A549 (cell line): ENCODE data around the gene SELENOP. TPM values are rescaled to one million over a fixed set of nuclear protein-coding genes. Genes with fewer than 3 reads are reported as not detected.

ENCODE experiments used
- ATAC-seq, 2 experiments: fragments of 200-7000 bp in 1 of 2; fragments of >200 bp in 1 of 2; cut with Nextera tagmentation in 1 of 2; cut with Tn5 transposase in 1 of 2; 3 replicates each; pipeline versions ENCODE4 v1.8.0 to v1.9.1; 2018 to 2020; ENCODE audit warnings: mild to moderate bottlenecking in 1 of 2, moderate library complexity in 1 of 2
- CTCF ChIA-PET: fragments of 300-600 bp; sonication (Branson Sonifier 250); formaldehyde crosslinking; extraction: SDS; loops from one replicate; lab custom pipeline; 2021; ENCODE audit warnings: antibody characterized with exemption, inconsistent platforms; lab: Yijun Ruan, JAX
- POLR2A ChIA-PET: fragments of 350-600 bp; formaldehyde crosslinking; extraction: SDS; loops from one replicate; lab custom pipeline; 2021; ENCODE audit warnings: antibody characterized with exemption, inconsistent platforms; lab: Yijun Ruan, JAX
- DNase-seq, 2 experiments: peaks; one replicate each; pipeline versions ENCODE4 v3.0.0 to v3.0.0-alpha.2; 2011 to 2016; ENCODE audit warnings: low read depth in 1 of 2, low spot score in 1 of 2
- FAIRE-seq: peaks from 2 replicates; lab custom pipeline; 2011; peaks lifted over from hg19 to GRCh38; lab: Jason Lieb, UNC
- H3K27ac ChIP-seq, 2 experiments: fragments of >200 bp; sonication (Bioruptor Twin); formaldehyde crosslinking; 3 replicates each; pipeline ENCODE4 v1.5.1; 2016 to 2017
- H3K4me1 ChIP-seq: fragments of >200 bp; sonication (Bioruptor Twin); formaldehyde crosslinking; 3 replicates; pipeline ENCODE4 v1.6.1; 2016
- H3K4me2 ChIP-seq: fragments of >200 bp; sonication (Bioruptor Twin); formaldehyde crosslinking; 3 replicates; pipeline ENCODE4 v1.6.1; 2016
- H3K4me3 ChIP-seq: fragments of >200 bp; sonication (Bioruptor Twin); formaldehyde crosslinking; 3 replicates; pipeline ENCODE4 v1.5.1; 2016
- H3K9me3 ChIP-seq: fragments of >200 bp; sonication (Bioruptor Twin); formaldehyde crosslinking; 3 replicates; pipeline ENCODE4 v1.6.1; 2016
- CBX8 ChIP-seq: fragments of 200-600 bp; sonication (generic); IDR thresholded peaks from 2 replicates; pipeline ENCODE4 v1.6.1; 2016
- EHF ChIP-seq: fragments of 250-450 bp; sonication (Bioruptor Pico); IDR thresholded peaks from 2 replicates; pipeline ENCODE4 v1.5.0; 2020; ENCODE audit warnings: mild to moderate bottlenecking
- EHMT2 ChIP-seq: fragments of 200-600 bp; sonication (generic); IDR thresholded peaks from 2 replicates; pipeline ENCODE4 v1.6.1; 2016; ENCODE audit warnings: antibody characterized with exemption, low read depth, mild to moderate bottlenecking, moderate library complexity
- ELK1 ChIP-seq: fragments of 150-350 bp; IDR thresholded peaks from 2 replicates; pipeline ENCODE4 v1.6.1; 2014; ENCODE audit warnings: low read depth, mild to moderate bottlenecking, low read length
- EP300 ChIP-seq, 2 experiments: fragments of >200 bp; sonication (Bioruptor Twin); formaldehyde crosslinking; IDR thresholded peaks; 2 replicates in 1 of 2; 3 replicates in 1 of 2; pipeline ENCODE4 v1.6.1; 2016 to 2017
- ESRRA ChIP-seq: fragments of 150-350 bp; IDR thresholded peaks from 2 replicates; pipeline ENCODE4 v1.6.1; 2014; ENCODE audit warnings: mild to moderate bottlenecking, low read length, borderline replicate concordance
- FOXS1 ChIP-seq: fragments of 250-450 bp; sonication (Bioruptor Pico); IDR thresholded peaks from 2 replicates; pipeline ENCODE4 v1.5.0; 2020; ENCODE audit warnings: mild to moderate bottlenecking, moderate library complexity
- HES2 ChIP-seq: fragments of >200 bp; sonication (Bioruptor Twin); formaldehyde crosslinking; IDR thresholded peaks from 2 replicates; pipeline ENCODE4 v1.6.1; 2016
- HEYL ChIP-seq: fragments of 250-450 bp; sonication (Bioruptor Pico); IDR thresholded peaks from 2 replicates; pipeline ENCODE4 v1.8.0; 2021; ENCODE audit warnings: mild to moderate bottlenecking, moderate library complexity
- HMGXB4 ChIP-seq: fragments of 250-450 bp; sonication (Bioruptor Pico); IDR thresholded peaks from 2 replicates; pipeline ENCODE4 v1.5.0; 2021; ENCODE audit warnings: mild to moderate bottlenecking, moderate library complexity, borderline replicate concordance
- HOXA7 ChIP-seq: fragments of 250-450 bp; sonication (Bioruptor Pico); IDR thresholded peaks from 2 replicates; pipeline ENCODE4 v1.5.0; 2020; ENCODE audit warnings: mild to moderate bottlenecking, moderate library complexity
- HOXB5 ChIP-seq: fragments of 250-450 bp; sonication (Bioruptor Pico); IDR thresholded peaks from 2 replicates; pipeline ENCODE4 v1.5.0; 2020; ENCODE audit warnings: mild to moderate bottlenecking, moderate library complexity
- JUN ChIP-seq, 2 experiments: fragments of >200 bp; sonication (Bioruptor Twin); formaldehyde crosslinking; IDR thresholded peaks; 2 replicates in 1 of 2; 3 replicates in 1 of 2; pipeline ENCODE4 v1.6.1; 2016 to 2017
- KDM1A ChIP-seq: fragments of 200-600 bp; sonication (generic); IDR thresholded peaks from 2 replicates; pipeline ENCODE4 v1.6.1; 2016; ENCODE audit warnings: low read depth, mild to moderate bottlenecking
- NFE2L2 ChIP-seq: fragments of 150-350 bp; conservative IDR thresholded peaks from 2 replicates; pipeline ENCODE4 v1.6.1; 2014; ENCODE audit warnings: low read length
- NR3C1 ChIP-seq: fragments of >200 bp; sonication (Bioruptor Twin); formaldehyde crosslinking; IDR thresholded peaks from 3 replicates; pipeline ENCODE4 v1.6.1; 2017
- PBX3 ChIP-seq: IDR thresholded peaks from 2 replicates; pipeline ENCODE4 v1.6.1; 2012
- PHF8 ChIP-seq: fragments of 200-600 bp; sonication (generic); IDR thresholded peaks from 2 replicates; pipeline ENCODE4 v1.6.1; 2016; ENCODE audit warnings: low read depth, mild to moderate bottlenecking, antibody characterized with exemption, moderate library complexity, borderline replicate concordance
- USF2 ChIP-seq: fragments of 450-650 bp; IDR thresholded peaks from 2 replicates; pipeline ENCODE4 v1.6.1; 2014; ENCODE audit warnings: antibody characterized with exemption
- ZFP36 ChIP-seq: fragments of 450-650 bp; IDR thresholded peaks from 2 replicates; pipeline ENCODE4 v1.6.1; 2014; ENCODE audit warnings: borderline replicate concordance; ENCODE audit not compliant: partially characterized antibody
- ZSCAN20 ChIP-seq: fragments of 250-450 bp; sonication (Bioruptor Pico); IDR thresholded peaks from 2 replicates; pipeline ENCODE4 v1.8.0; 2022; ENCODE audit warnings: mild to moderate bottlenecking, moderate library complexity
- WGBS: methylation state at CpG from one replicate; pipeline ENCODE4 v1.1.6; 2017; ENCODE audit errors: missing lambda C conversion rate; 5-methylcytosine and 5-hydroxymethylcytosine counted together
- polyA plus RNA-seq, 4 experiments: library from polyadenylated mRNA; depleted of rRNA in 3 of 4; stranded (reverse); fragments of >200 nt; fragmentation: RNase III in 1 of 4; extraction: RNeasy Plus Mini Kit Qiagen cat#74134 plus additional on column Dnase treatment in 1 of 4; gene quantifications; 2 replicates in 3 of 4; 3 replicates in 1 of 4; pipeline ENCODE4 v1.2.3, GENCODE V29; 2011 to 2017

The SELENOP gene
- polyA plus RNA-seq, 2 of the 4 experiments (the other 2 are of a cell fraction), result 0.17 to 0.96 TPM

GRCh38 chr5:42843675-42844292, 32.1 kb upstream of the SELENOP start:
- POLR2A ChIA-PET, result no interaction called here
- H3K4me1 ChIP-seq, result no peaks in the 10 kb centered on the region
- no peak overlapping the region for H3K27ac ChIP-seq
- H3K9me3 ChIP-seq, result no peaks in the 10 kb centered on the region
- WGBS, result 62% methylated on average over 3 of the region's 3 CpGs
- CTCF ChIA-PET, result interaction anchor here (0.6 to 0.7 kb wide), 2 partner anchors 12 to 65 kb away, joined by 3 read pairs; no protein-coding TSS in a partner anchor
- FAIRE-seq (no peak), DNase-seq (no peak), ATAC-seq (no peak)
- H3K4me2 ChIP-seq, result no peak overlapping the region
- TF ChIP-seq ELK1 (no peak), EHF (no peak), HMGXB4 (CRISPR knock-in tag) (no peak), PHF8 (no peak), EHMT2 (no peak), NFE2L2 (no peak), ESRRA (no peak), NR3C1 (no peak), PBX3 (no peak), HES2 (no peak), HOXA7 (no peak), ZSCAN20 (CRISPR knock-in tag) (no peak), KDM1A (no peak), JUN (IDR thresholded peaks at IDR 0.05) (no peak), CBX8 (no peak), HOXB5 (CRISPR knock-in tag) (no peak), FOXS1 (no peak), HEYL (no peak), EP300 (IDR thresholded peaks at IDR 0.05) (no peak)
- no peak overlapping the region for H3K4me3 ChIP-seq

GRCh38 chr5:42842921-42843641, 31.4 kb upstream of the SELENOP start:
- FAIRE-seq, result no peak

More at GRCh38 chr5:42842921-42843641, 31.4 kb upstream of the SELENOP start:
- peak in 1 of 2 experiments; percentile 39; a peak in 1 of 6 replicates for ATAC-seq
- no peak for DNase-seq
- Histone ChIP-seq H3K27ac (no peak overlapping the region), H3K4me3 (no peak overlapping the region), H3K9me3 (no peaks in the 10 kb centered on the region), H3K4me1 (no peaks in the 10 kb centered on the region), H3K4me2 (no peak overlapping the region)
- ChIA-PET POLR2A (no interaction called here), CTCF (interaction anchor here (0.6 to 1.0 kb wide), 3 partner anchors 13 to 65 kb away, joined by 3 read pairs; no protein-coding TSS in a partner anchor)
- 44% methylated on average over 4 of the region's 4 CpGs for WGBS
- no peak for TF ChIP-seq USF2
- TF ChIP-seq CBX8, result no peak
- TF ChIP-seq ZFP36, result no peak
- TF ChIP-seq HES2, result no peak
- no peak for TF ChIP-seq KDM1A
- no peak for TF ChIP-seq HEYL
